Activated T-cell treated with anti-CD3 and anti-CD28 coated beads, Interleukin-2, amount 50 U/mL, for 48 hours (primary cell): ENCODE results near the gene ADAMTS17.

Source experiments
- DNase-seq, 2 experiments: peaks; one replicate each; pipeline ENCODE4 v3.0.0-alpha.2; 2020

The ADAMTS17 gene

DNA sequence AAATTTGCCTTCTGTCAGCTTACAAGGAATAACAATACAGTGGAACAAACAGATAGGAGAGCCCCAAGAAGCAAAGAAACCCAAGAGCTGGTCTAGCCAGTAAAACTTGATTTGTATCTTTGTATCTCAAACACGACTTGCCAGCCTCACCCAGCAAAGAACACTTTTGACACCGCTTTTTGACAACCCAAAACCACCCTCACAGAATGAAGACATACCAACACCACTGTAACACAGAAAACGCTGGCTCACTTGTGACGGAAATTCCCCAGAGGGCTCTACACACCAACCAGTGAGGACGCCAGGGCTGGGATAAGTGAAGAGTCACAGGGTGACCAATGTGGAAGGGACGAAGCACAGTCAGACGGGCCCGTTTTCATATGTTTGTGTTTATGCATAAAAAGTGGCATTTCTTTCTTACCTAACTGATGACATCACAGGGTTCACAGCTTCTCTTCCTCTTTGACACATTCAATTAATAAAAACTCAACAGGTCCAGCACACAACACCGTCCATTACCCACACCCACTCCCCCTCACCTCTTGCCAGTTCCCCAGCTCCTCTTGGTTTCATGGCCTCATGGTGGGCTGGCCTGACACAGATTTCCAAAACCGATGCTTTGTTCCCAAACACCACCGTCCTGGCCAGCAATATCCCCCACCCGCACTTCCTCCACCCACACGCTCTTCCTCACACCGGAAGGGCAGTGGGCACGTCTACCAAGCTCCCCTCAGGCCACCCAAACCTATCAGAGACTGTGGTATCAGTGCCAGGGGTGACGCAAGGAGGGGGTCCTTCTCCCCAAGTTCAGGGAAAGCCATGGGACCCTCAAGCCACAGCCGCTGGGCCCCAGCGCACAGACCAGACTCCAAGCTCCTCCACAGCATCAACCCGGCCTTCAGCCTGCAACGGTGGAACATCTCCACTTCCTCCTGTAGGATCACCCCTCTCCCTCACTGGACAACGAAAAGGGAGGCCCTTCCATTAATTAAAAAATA is 94.2 kb downstream of the ADAMTS17 start:
- DNase-seq: peak in 1 of 2 experiments; percentile 0

DNA sequence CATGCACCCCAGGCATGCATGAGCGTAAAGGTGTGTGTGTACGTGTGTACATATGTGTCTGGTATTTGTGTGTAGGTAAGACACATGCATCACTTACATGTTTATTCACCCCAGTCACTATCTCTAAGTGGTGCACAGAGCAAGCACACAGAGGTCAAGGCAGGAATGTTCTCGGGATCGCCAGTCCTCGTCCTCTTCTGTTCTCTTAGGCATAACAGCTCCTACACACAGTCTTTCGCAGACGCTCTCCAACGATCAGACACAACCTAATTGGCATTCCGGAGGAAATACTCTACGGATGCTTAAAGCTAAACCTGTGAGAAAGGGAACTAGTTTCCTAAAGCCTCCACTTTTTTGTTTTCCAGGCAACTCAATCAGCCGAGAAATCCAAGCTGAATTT is 95.9 kb downstream of the ADAMTS17 start:
- DNase-seq: no peak

DNA sequence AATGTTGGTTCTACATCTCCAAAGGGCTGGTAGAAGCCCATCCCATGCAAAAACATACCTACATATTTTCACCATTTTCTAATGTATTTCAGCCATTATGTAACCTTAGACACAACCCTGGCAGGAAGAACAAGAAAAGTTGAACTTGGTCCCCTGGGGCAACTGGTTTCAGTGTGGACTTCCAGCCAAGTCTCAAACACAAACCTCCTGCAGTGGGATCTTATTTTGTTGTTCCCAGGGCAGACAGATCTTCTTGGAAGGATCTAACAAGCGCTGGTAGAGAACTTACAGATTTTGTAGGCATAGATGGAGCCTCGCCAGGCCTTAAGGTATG is 96.3 kb downstream of the ADAMTS17 start:
- DNase-seq: no peak

DNA sequence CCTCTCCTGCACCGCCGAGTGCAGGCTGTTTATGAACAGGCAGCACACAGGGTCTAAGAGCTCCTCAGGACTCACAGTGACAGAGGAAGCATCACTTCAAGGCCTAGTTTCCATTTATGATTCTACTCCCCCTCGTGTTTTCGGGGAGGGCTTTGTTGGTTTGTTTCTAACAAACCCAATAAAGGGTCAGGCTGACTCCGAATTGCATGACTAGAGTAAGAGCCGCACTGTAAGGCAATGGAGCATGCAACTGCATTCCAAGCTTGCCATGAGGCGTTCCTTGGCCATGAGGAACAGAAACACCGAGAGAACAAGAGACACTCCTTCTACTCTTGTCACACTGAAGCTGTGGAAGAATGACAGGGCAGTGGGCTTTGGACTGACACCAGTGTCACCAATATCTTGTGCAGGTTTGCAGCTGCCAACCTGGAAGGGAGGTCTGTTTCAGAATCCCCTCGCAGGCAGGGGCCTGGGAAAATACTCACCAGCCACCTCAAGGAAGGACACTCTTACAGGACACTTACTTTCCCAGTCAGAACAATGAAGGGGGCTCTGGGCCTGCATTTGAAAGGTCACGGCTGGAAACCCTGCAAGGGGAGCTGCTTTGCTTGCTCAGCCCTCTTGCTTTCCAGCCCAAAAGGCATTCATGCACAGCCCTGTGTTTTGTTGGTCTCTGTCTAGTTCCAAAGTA is 96.8 kb downstream of the ADAMTS17 start:
- no peak for DNase-seq

DNA sequence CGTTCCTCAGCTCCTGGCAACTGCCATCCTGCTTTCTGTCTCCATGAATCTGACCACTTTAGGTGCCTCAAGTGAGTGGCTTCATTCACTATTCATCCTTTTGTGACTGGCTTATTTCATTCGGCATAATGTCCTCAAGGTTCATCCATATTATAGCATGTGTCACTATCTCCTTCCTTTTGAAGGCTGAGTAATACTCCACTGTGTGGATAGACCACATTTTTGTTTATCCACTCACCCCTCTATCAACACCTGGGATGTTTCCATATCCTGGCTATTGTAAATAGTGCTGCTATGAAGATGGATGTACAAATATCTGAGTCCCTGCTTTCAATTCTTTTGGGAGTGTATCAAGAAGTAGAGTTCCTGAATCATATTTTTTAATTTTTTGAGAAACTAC is 98.8 kb downstream of the ADAMTS17 start:
- DNase-seq: no peak

DNA sequence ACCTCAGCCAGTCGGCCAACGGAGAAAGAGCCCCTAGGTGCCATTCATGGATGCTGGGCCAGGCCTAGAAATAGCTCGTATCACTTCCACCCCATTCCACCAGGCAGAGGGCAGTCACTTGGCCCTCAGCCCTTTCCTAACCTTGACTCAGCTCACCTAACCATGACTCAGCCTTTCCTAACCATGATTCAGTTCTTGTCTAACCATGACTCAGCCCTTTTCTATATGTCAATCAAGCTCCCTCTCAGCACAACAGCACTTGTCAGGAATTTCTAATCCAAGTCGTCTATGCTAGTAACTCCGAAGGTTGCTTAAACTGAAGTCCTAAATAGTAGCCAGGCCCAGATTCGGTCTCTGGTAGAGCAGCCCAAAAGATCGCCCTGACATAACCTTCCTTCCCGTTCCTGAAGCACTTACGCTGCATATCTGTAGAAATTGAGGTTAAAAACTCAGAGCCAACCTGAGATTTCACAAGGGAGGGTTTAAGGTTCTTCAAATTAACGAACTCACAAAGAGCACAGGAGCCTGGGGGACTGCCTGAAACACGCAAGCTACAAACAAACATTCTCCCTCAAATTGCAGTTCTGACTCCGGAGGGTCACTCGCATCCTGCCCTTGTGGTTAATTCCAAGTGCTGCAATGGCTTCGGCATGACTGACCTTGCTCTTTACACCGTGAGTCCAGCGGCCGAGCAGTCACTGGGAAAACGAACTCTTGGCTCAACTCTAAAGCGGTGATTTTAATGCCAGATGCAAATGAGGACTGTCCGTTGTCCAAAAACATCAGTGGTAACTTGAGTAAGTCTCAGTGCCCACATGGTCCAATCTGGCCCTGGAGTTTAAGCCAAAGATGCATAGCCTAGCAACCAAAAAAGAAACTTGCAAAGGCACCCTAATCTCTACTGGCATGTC is 99.9 kb downstream of the ADAMTS17 start:
- DNase-seq: no peak

DNA sequence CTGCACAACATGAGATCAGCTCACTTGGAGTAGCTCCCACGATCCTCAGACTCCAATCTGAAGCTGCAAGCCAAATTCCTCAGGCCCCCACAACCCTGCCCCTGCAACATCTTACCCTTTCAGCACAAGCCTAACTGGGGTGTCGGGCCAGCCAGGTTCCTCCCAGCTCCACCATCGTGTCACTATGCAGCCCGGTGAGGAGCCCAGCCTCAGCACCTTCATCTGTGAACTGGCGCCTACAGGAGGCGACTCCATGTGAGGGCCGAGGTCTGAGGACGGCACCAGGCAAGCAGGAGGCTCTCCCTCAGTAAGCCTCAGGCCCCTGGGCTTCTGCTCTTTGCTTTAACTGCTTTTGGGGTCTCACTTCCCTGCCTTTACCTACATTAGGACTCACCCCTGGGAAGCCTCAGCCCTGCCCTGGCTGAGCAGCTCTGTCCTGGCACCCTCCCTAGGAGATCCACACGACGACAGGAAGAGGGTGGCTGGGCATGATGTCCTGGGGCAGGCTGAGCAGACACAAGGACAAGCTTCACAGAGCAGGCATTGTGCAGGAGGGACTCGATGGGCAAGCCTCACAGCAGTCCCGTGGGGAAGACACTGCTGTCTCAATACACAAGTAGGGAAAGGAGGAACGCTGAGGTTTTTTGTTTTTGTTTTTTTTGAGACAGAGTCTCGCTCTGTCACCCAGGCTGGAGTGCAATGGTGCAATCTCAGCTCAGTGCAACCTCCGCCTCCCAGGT is 104.6 kb downstream of the ADAMTS17 start:
- DNase-seq: no peak

DNA sequence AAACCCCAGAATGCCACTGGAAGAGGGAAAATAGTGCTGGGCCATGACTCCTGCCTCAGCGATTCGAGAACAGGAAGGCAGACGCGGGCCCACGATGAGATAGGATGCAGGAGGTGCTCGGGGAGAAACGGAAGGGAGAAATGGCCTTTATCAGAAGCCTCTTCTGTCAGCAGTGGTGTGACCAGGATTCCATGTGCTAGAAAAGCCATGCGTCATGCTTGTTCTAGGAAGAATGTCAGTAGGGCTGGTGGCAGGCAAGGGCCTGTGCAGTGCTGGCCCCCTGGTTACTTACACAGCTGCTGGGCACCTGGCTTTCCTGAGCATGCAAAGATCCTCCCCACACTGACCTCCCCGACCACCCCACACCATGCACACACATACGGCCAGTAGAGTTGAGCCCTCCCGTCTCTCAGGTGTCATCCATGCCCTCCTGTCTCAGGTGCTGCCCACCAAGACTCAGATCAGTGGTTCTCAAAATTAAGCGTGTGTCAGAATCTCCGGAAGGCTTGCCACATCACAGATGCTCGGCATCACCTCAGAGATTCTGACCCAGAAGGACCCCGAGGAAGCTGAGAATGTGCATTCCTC is 106.7 kb downstream of the ADAMTS17 start:
- no peak for DNase-seq

DNA sequence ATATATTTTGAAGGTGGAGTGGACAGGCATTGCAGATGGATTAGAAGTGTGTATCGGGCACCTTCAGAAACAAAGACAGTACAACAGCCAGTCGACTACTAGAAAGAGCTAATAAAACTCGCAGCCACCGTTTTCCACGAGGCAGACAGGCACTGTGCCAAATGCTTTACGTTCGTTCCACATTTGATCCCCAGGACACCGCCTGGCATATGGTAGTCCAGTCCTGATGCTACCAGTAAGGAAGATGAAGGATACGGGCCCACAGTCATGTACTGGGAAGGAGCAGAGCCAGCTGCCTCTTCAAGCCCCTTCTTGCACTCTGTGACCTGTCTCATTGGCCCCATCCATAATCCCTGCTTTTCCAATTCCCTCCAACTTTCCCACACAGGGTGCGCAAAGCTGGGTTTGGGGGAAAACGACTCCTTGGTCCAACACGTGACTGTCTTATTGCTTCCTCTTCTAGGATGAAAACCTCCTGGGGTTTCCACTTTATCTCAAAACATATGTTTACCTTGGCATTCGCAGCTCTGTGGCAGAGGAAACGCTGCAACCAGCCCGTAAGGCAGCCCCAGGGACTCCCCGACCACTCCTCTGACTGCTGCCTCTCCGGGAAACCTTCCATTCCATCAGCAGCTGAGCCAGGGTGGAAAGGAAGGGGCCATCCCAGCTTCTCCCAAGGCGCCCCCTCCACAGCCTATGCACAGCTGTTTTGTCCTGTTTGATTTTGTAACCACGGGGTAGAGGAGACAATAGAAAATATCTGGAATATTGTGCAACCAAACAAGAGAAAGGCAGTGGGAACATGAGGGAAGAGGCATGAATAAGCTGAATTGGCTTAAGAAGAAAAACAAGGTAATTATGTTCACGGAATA is 107.4 kb downstream of the ADAMTS17 start:
- DNase-seq: no peak

DNA sequence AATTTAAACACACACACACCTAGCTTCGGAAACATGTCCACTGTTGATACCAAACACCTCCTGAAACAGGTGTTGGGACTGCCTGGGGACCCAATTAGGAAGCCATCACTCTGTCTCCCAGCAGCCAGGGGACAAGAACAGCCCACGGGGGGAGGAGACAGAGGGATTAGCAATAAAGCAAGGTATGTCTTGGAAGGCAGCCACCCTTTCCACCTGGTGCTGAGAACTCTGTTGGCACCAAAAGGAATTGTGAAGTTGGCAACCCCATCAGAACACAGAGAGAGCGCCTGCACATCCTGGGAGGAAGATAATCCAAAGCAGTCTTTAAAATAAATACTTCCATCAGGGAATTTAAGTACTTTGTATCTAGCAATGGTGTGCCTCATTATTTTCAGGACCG is 111.0 kb downstream of the ADAMTS17 start:
- no peak for DNase-seq

DNA sequence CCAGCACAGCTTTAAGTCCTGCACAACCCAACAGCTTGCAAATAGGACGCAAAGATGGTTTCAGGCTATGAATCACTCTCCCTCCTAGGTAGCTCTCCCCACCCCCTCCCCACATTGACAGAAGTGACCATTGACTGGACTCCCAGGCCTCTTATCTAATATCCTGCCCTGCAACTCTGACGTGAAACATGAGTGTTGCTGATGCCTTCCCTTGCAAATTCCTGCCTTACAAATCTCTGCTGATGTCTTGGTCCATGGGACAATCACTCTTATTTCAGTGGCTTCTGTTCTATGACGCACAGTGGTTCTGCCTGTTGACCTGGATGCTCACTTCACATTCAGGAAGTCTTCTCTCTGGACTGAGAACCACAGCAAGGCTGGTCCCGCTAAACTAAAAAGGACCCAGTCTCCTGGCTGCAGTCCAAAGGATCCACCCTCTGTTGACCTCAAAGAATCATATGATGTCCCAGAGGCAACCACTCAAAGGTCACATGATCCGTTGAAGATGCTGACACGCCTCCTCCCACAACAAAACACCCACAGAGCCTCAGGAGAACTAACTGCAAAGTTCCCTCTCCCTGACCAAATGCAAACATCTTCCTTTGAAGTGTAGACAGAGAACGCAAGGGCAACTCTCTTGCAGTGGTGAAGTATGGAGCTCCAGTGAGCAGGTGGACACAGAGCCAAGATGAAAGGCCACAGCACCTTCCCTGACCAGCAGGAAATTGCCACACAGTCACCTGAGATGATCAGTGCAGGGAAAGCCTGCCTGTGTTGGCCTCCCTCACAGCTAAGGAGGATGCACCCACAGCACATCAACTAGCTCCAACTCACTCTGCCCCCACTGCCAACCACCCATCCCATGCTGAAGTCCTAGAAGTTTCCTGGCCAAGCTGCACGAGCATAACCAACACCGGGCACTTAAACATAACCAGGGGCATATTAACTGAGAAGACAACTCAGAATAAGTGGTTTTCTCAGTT is 112.3 kb downstream of the ADAMTS17 start:
- no peak for DNase-seq

DNA sequence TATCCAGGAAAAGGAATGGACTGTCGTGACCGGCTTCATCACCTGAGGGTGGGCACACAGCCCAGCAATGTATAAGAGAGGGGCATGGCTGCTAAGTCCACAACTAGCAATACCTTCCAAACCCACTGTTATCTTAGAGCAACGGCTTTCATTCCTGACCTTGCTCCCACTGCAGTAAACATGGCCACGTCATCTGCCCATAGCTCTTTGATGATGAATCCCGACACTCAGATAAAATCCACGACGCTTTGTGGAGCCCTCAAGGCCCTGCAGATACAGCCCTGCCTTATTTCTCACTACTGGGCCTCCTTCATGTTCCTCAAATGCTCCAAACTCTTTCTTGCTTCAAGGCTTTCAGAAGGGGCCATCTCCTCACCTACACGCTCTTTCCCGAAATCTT is 114.0 kb downstream of the ADAMTS17 start:
- DNase-seq: no peak

DNA sequence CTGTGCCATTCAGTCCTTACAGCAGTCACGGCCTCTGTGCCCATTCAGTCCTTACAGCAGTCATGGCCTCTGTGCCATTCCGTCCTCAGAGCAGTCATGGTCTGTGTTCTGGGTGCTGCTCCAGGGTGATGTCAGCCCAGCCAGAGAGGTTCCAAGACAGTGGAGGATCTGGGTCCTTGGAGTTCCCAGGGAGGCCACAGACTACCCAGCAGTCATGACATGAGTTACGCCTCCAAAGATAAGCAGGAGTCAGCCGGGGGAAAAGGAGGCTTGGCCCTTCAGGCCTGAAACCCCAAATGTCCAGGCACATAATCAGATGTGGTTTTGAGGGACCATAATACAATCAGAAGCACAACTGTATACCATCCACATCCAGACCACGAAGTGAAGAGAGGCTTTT is 115.7 kb downstream of the ADAMTS17 start:
- no peak for DNase-seq

DNA sequence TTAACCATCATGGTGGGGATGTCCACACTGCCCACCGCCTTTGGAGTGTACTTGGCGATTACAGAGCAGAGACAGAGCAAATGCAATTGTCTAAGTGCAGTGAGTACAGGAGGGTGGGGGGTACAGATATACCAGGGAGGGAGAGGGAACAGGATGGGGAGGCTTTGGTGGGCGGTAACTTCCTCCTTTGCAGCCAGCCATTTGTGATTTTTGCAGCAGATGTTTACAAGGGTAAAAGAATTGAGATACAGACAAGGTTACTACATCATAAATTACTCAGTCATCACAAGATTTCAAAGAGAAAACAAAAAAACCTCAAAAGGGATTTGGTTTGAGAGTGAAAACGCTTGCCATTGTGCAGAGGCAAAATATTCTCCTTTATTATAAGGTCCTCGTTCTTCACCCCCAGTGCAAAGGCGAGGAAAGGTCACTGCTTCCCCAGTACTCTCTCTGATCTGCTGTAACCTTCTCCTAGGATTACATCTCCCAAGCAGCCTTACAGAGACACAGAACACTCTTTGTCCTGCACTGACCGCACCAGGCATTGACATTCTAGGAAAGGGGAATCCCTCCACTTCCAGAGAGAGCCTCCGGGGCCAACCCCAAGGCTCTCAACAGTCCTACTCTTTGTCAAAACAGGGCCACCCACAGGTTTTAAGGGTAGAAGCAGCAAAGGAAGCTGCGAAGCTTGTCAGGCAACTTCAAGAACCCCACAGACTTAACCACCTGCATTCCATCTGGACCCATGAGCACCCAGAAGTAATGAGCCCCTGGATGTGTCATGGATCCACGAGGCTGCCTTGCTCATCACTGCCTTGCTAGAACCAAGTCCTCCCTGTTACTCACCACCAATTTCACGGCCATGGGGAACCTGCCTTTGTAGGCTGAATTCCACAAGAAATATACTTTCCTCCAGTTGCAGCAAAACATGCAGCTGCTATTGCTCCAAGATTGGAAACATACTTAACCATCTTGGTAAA is 117.3 kb downstream of the ADAMTS17 start:
- no peak for DNase-seq

DNA sequence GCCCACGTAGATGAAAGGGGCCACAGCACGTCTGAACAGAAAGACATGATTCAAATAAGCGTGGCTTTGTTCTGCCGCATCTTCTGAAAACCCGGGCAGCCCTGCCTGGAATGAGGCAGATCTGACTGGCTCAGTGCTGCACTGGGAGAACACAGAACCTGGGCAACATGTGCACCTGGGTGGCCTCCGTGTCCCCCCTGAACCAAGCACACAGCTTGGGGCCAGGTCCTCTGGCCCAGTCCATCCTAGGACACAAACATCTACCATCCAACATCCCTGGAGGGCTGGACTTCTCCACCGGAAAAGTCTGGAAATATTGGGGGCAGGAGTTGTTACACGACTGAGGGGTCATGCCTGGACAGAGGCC is 119.4 kb downstream of the ADAMTS17 start:
- no peak for DNase-seq

DNA sequence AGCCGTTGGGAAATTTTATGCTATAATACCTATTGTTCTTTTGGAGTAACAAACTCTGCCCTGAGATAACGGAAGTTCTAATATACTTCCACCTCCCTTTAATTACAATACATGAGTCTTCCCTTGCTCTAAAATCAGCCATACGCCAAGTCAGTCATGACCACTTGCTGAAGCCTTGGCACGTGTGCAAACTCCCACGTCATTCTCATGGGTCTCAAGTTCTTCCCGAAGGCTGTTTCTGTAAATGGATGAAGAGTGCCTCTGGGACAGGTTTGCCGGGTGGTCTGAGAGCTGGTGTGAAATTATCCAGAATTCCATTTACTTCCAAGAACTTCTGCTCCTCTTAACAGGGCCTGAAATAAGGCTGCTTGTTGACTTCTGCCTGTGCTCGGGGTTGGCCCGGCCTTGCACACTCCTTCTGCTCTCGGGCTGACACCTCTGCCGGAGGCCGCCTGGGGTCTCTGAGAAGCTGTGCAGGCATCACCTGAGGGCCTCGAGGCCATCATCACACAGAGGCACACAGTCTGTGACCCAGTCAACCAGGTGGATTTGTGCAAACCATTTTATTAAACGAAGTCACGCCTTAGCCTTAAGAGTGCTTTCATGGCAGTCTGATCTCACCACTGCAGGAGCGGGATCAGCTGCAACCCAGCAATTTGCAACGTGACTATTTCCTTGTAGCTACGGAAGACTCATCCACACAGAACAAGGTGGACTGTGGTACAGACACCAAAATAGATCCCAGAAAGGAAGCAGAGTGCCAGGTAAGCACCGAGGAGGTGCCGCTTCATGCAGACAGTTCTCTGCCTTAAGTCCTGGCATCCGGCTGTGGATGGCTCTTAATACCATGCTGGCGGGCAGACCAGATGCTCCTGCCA is 120.1 kb downstream of the ADAMTS17 start:
- no peak for DNase-seq

DNA sequence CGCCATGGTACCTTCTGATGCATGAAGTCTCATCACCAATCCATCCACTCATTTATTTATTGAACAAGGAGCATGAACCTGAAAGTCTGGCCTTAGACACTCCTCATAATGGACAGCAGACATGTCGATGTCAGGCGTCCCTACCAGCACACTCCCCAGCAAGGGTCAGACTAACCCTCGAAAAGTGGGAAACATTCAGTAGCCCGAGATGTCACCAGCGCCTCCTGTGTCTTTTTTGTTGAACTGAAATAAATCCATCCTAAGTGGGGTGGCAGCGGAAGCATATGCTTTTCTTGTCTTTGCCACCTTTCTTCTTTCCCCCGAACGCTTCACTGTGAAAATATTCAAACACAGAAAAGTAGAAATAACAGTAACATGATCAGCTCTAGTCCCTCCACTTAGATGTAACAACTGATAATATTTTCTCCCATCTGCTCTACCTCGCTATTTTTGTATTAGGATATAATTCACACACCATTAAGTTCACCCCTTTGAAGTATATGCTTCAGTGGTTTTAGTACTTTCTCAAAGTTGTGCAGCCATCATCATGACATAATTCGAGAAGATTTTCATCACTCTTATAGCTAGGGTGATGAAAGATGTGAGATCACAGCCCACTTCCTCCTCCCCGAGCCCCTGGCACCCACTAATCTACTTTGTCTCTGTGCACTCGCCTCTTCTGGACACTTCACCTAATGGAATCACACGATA is 121.6 kb downstream of the ADAMTS17 start:
- no peak for DNase-seq
